K562 (cell line): Measurements from ENCODE around the gene BANP.
"Not testable (repeated sequence)": the region's sequence is repeated elsewhere in the genome, so short reads cannot be mapped to it uniquely, and the experiment has no call there.

Experiments
- JUNB ChIP-seq: fragments of 450-650 bp; formaldehyde crosslinking; conservative IDR thresholded peaks from 2 replicates; pipeline ENCODE4 v1.4.0; 2020; ENCODE audit warnings: mild to moderate bottlenecking
- KDM2B ChIP-seq: fragments of 250-450 bp; sonication (Bioruptor Pico); IDR thresholded peaks from 2 replicates; pipeline ENCODE4 v1.8.0; 2021; ENCODE audit warnings: mild to moderate bottlenecking, moderate library complexity
- NR2C1 ChIP-seq, 2 experiments: fragments of 450-650 bp; IDR thresholded peaks; 2 replicates each; pipeline ENCODE4 v1.6.1; 2017; ENCODE audit warnings: mild to moderate bottlenecking in 2 of 2, antibody characterized with exemption in 1 of 2, inconsistent platforms in 1 of 2, missing compliant biosample characterization in 1 of 2, missing genetic modification characterization in 1 of 2
- RB1 ChIP-seq: fragments of 450-650 bp; IDR thresholded peaks from 2 replicates; pipeline ENCODE4 v1.6.1; 2017; ENCODE audit warnings: low read depth, mild to moderate bottlenecking
- ZNF780A ChIP-seq: fragments of 250-450 bp; sonication (Bioruptor Pico); IDR thresholded peaks from 2 replicates; pipeline ENCODE4 v1.5.0; 2021; ENCODE audit warnings: mild to moderate bottlenecking
- ZSCAN29 ChIP-seq: fragments of 450-650 bp; IDR thresholded peaks from 2 replicates; pipeline ENCODE4 v1.6.1; 2017
- TF ChIP-seq, protein P1 (sequence below): sonication (generic); formaldehyde crosslinking; IDR thresholded peaks from 2 replicates; pipeline ENCODE4 v1.9.0; 2022; ENCODE audit warnings: mild to moderate bottlenecking, missing genetic modification reagents

DNA sequence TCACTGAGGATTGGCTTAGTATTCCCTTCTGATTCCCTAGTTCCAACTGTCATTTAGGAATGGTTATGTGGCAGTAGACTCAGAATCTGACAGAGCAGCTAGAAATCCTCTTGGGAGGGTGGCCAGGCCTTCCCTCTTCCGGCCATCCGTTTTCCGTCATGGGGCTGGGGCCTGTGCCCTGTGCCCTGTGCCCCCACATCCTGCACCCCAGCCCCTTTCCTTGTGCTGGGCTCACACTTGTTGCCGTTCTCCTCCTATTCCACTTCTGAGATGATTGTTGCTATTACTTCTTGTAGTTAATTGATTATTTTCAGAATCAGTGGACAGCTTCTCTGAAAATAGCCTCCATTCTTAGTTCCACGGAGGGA, 89.6 kb downstream of the BANP start:
- not testable (repeated sequence) for TF ChIP-seq KDM2B (CRISPR knock-in tag); ZNF780A (CRISPR knock-in tag); ZSCAN29; RB1; NR2C1 (IDR thresholded peaks at IDR 0.05); NR2C1 (tag; IDR thresholded peaks at IDR 0.05); JUNB (CRISPR knock-in tag)
- TF ChIP-seq, protein P1, sequence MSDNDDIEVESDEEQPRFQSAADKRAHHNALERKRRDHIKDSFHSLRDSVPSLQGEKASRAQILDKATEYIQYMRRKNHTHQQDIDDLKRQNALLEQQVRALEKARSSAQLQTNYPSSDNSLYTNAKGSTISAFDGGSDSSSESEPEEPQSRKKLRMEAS (CRISPR knock-in tag), result not testable (repeated sequence)
